Lower leg skin (tissue), 4 donors: ENCODE results near the gene GTF2H4. TPM values are rescaled to one million over a fixed set of nuclear protein-coding genes. Genes with fewer than 3 reads are reported as not detected.

ENCODE experiments used
- DNase-seq, 2 donors: peaks; one replicate each; pipeline ENCODE4 v3.0.0-alpha.2; 2019; ENCODE audit warnings: low spot score in 2 of 2
- H3K4me3 ChIP-seq: fragments of 200-600 bp; sonication (generic); 2 replicates; pipeline ENCODE4 v1.5.1; 2017; ENCODE audit warnings: mild to moderate bottlenecking, low read depth; ENCODE audit not compliant: poor library complexity, severe bottlenecking
- CTCF ChIP-seq, 3 donors: fragments of 450-650 bp; IDR thresholded peaks; one replicate each; pipeline ENCODE4 v1.5.1; 2016; ENCODE audit warnings: antibody characterized with exemption in 3 of 3, mild to moderate bottlenecking in 3 of 3, moderate library complexity in 2 of 3
- POLR2A ChIP-seq, 2 donors: fragments of 450-650 bp; IDR thresholded peaks; one replicate each; pipeline ENCODE4 v1.6.1; 2016 to 2017; ENCODE audit warnings: antibody characterized with exemption in 2 of 2, mild to moderate bottlenecking in 1 of 2, moderate library complexity in 1 of 2
- WGBS, 2 donors: methylation state at CpG; one replicate each; pipeline ENCODE4 v1.1.5; 2018; 5-methylcytosine and 5-hydroxymethylcytosine counted together
- intact Hi-C: fragments of 100-400 bp; cut with DNase I; formaldehyde crosslinking; loops from one replicate; pipeline ENCODE4 v1.15.0; 2023; ENCODE audit warnings: low total_unique reads
- total RNA-seq, 4 donors: library from RNA; depleted of rRNA; stranded (reverse); fragments of >200 nt; gene quantifications; one replicate each; pipeline ENCODE4 v1.1.0, GENCODE V29; 2016

The GTF2H4 gene
- total RNA-seq, 4 donors from 2014 or later, result 6.1 to 11.2 (median 9.4) TPM

DNA sequence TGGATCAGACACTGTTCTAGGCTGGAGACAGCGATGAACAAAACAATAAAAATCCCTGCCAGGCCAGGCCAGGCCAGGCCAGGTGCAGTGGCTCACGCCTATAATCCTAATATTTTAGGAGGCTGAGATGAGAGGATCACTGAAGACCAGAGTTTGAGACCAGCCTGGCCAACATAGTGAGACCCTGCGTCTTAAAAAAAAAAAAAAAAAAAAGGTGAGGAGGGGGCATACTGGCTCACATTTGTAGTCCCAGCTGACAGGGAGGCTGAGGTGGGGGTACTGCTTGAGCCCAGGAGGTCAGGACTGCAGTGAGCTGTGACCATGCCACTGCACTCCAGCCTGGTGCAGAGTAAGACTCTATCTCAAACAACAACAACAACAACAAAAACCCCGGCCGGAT lies 37.3 kb downstream of the GTF2H4 start:
- intact Hi-C loops, result no loop called here
- no peak overlapping the region for H3K4me3 ChIP-seq
- TF ChIP-seq CTCF (IDR thresholded peaks at IDR 0.05), result no peak
- no peak for TF ChIP-seq POLR2A (IDR thresholded peaks at IDR 0.05)
- 84 to 88% methylated on average over 5 of the region's 5 CpGs for WGBS, 2 donors
- DNase-seq, result no peak

- 82 to 88% methylated on average over 4 of the region's 4 CpGs for WGBS, 2 donors
- DNase-seq, result no peak
- TF ChIP-seq POLR2A (IDR thresholded peaks at IDR 0.05) (no peak), CTCF (IDR thresholded peaks at IDR 0.05) (no peak)
- H3K4me3 ChIP-seq, result no peak overlapping the region
- intact Hi-C loops, result no loop called here
Measured at GRCh38 chr6:30947231-30947630, 39.2 kb downstream of the GTF2H4 start.

- H3K4me3 ChIP-seq, result no peak overlapping the region
- intact Hi-C loops, result no loop called here
- 96% methylated on average over 6 of the region's 6 CpGs for WGBS, 2 donors
- no peak for DNase-seq
- no peak for TF ChIP-seq CTCF (IDR thresholded peaks at IDR 0.05)
- no peak for TF ChIP-seq POLR2A (IDR thresholded peaks at IDR 0.05)
Measured at GRCh38 chr6:30948811-30949210, 40.8 kb downstream of the GTF2H4 start.

DNA sequence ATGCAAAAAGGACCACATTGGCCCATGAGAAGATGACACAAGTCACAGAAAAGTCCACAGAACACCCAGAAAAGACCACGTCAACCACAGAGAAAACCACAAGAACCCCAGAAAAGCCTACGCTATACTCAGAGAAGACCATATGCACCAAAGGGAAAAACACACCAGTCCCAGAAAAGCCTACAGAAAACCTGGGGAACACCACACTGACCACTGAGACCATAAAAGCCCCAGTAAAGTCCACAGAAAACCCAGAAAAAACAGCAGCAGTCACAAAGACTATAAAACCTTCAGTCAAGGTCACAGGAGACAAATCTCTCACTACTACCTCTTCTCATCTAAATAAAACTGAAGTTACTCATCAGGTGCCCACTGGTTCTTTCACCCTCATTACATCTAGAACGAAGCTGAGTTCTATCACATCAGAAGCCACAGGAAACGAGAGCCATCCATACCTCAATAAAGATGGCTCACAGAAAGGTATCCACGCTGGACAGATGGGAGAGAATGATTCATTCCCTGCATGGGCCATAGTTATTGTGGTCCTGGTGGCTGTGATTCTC lies 44.0 kb downstream of the GTF2H4 start:
- intact Hi-C loops, result no loop called here
- DNase-seq, result no peak
- TF ChIP-seq CTCF (IDR thresholded peaks at IDR 0.05), result no peak
- TF ChIP-seq POLR2A (IDR thresholded peaks at IDR 0.05), result no peak
- 74 to 78% methylated on average over 5 of the region's 5 CpGs for WGBS, 2 donors
- H3K4me3 ChIP-seq, result no peak overlapping the region

GRCh38 chr6:30954631-30955366 lies 46.8 kb downstream of the GTF2H4 start:
- WGBS, 2 donors, result 47 to 51% methylated on average over 9 of the region's 9 CpGs
- TF ChIP-seq POLR2A (IDR thresholded peaks at IDR 0.05) (no peak), CTCF (IDR thresholded peaks at IDR 0.05) (no peak)
- intact Hi-C loops, result no loop called here
- DNase-seq, result no peak
- no peak overlapping the region for H3K4me3 ChIP-seq
